Coronary artery (tissue), 2 donors: ENCODE measurements around the gene XK.

ENCODE experiments used
- DNase-seq: peaks from one replicate; pipeline ENCODE4 v3.0.0-alpha.2; 2017; ENCODE audit warnings: low spot score
- H3K27ac ChIP-seq, 2 donors: fragments of 200-600 bp; sonication (generic); one replicate each; pipeline ENCODE4 v1.5.1; 2016 to 2019
- H3K4me3 ChIP-seq: fragments of 200-600 bp; sonication (generic); 2 replicates; pipeline ENCODE4 v1.5.1; 2016; ENCODE audit warnings: mild to moderate bottlenecking, moderate library complexity
- CTCF ChIP-seq: fragments of 200-600 bp; sonication (generic); IDR thresholded peaks from one replicate; pipeline ENCODE4 v1.5.1; 2019; ENCODE audit warnings: antibody characterized with exemption

The XK gene

DNA sequence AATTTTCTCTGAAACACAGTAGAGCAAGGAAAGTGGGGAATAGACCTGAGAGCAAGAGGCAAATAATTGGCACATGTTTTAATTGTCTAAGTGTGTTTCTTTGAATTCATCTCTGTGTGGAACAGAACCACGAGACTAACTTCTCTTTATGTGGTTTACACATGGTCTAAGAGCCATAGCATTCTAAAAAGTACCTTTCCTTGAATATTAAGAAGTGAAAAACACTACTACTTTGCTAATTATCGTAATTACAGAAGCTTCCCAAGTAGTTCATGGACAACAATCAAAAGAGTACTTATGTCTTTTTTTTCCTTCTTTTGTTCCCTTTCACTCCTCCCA lies 91.4 kb downstream of the XK start:
- DNase-seq = no peak
- H3K4me3 ChIP-seq = no peak overlapping the region
- no peak for TF ChIP-seq CTCF
- no peak overlapping the region for H3K27ac ChIP-seq

GRCh38 chrX:37779857-37780256 lies 94.3 kb downstream of the XK start, which contains the start of gene CYBB:
CYBB (plus strand) TSS chrX:37780059; CDS start chrX:37780078, 19 bp downstream.
- H3K27ac ChIP-seq = no peak within 1 kb of the TSS
- no peak within 1 kb of the TSS for H3K4me3 ChIP-seq
- TF ChIP-seq CTCF = no peak
- no peak for DNase-seq

- no peak for DNase-seq
- TF ChIP-seq CTCF = no peak
- no peak overlapping the region for H3K4me3 ChIP-seq
- H3K27ac ChIP-seq = no peak overlapping the region
Measured at GRCh38 chrX:37781081-37781480, 95.5 kb downstream of the XK start.
